Activated T-helper 2 cell treated with anti-CD3 and anti-CD28 coated beads, Interferon-gamma antibody, Interleukin-2, Interleukin-4, amounts not matched to agents 10 μg/mL and 5 μg/mL and 100 μg/mL, durations not matched to agents 14 hours and 24 hours and 36 hours (primary cell): Measurements from ENCODE around the gene TYW1. TPM values are rescaled to one million over a fixed set of nuclear protein-coding genes. Genes with fewer than 3 reads are reported as not detected.
"Not testable (repeated sequence)": the region's sequence is repeated elsewhere in the genome, so short reads cannot be mapped to it uniquely, and the experiment has no call there.

Experiments
- DNase-seq: peaks from one replicate; pipeline ENCODE4 v3.0.0; 2021; ENCODE audit warnings: low spot score
- H3K27ac Mint-ChIP-seq: one replicate; pipeline ENCODE4 v1.8.0; 2021; ENCODE audit warnings: mixed read lengths
- H3K27me3 Mint-ChIP-seq: one replicate; pipeline ENCODE4 v1.8.0; 2021; ENCODE audit warnings: low read depth, mixed read lengths
- H3K36me3 Mint-ChIP-seq: one replicate; pipeline ENCODE4 v1.8.0; 2021; ENCODE audit warnings: low read depth, mixed read lengths
- H3K4me1 Mint-ChIP-seq: one replicate; pipeline ENCODE4 v1.8.0; 2021; ENCODE audit warnings: low read depth, mixed read lengths
- H3K4me3 Mint-ChIP-seq: one replicate; pipeline ENCODE4 v1.8.0; 2021; ENCODE audit warnings: low read depth, mild to moderate bottlenecking, moderate library complexity, mixed read lengths
- H3K9me3 Mint-ChIP-seq: one replicate; pipeline ENCODE4 v1.8.0; 2021; ENCODE audit warnings: mixed read lengths
- intact Hi-C: fragments of 100-400 bp; cut with micrococcal nuclease; formaldehyde crosslinking; loops from one replicate; pipeline ENCODE4 v1.15.1; 2023
- total RNA-seq: library from RNA; stranded (reverse); gene quantifications from 2 replicates; pipeline ENCODE4 v1.2.3, GENCODE V29; 2022

TYW1 gene
- total RNA-seq, 1 donor from 2014 or later = 17.7 TPM

- H3K36me3 Mint-ChIP-seq, intact Hi-C loops, H3K4me1 Mint-ChIP-seq, DNase-seq, H3K27ac Mint-ChIP-seq, H3K4me3 Mint-ChIP-seq, H3K27me3 Mint-ChIP-seq, H3K9me3 Mint-ChIP-seq: not testable (repeated sequence)
These were observed 180.1 kb downstream of the TYW1 start for GRCh38 chr7:67176730-67177129.

GRCh38 chr7:67178915-67179688 is 182.5 kb downstream of the TYW1 start:
- H3K27ac Mint-ChIP-seq, H3K36me3 Mint-ChIP-seq, DNase-seq, H3K4me3 Mint-ChIP-seq, H3K9me3 Mint-ChIP-seq, H3K27me3 Mint-ChIP-seq, intact Hi-C loops, H3K4me1 Mint-ChIP-seq: not testable (repeated sequence)

- H3K4me1 Mint-ChIP-seq, H3K36me3 Mint-ChIP-seq, H3K9me3 Mint-ChIP-seq, H3K27me3 Mint-ChIP-seq, H3K27ac Mint-ChIP-seq, intact Hi-C loops, DNase-seq, H3K4me3 Mint-ChIP-seq: not testable (repeated sequence)
These were observed 186.5 kb downstream of the TYW1 start for GRCh38 chr7:67182956-67183750.

GRCh38 chr7:67184912-67185659 is 188.5 kb downstream of the TYW1 start:
- H3K27ac Mint-ChIP-seq, DNase-seq, H3K9me3 Mint-ChIP-seq, H3K27me3 Mint-ChIP-seq, H3K4me3 Mint-ChIP-seq, H3K4me1 Mint-ChIP-seq, H3K36me3 Mint-ChIP-seq, intact Hi-C loops: not testable (repeated sequence)

- H3K4me1 Mint-ChIP-seq, intact Hi-C loops, DNase-seq, H3K27ac Mint-ChIP-seq, H3K9me3 Mint-ChIP-seq, H3K36me3 Mint-ChIP-seq, H3K27me3 Mint-ChIP-seq, H3K4me3 Mint-ChIP-seq: not testable (repeated sequence)
These were observed 189.1 kb downstream of the TYW1 start for GRCh38 chr7:67185660-67186129.

GRCh38 chr7:67189160-67189559 is 192.5 kb downstream of the TYW1 start:
- intact Hi-C loops, DNase-seq, H3K4me3 Mint-ChIP-seq, H3K9me3 Mint-ChIP-seq, H3K4me1 Mint-ChIP-seq, H3K27ac Mint-ChIP-seq, H3K27me3 Mint-ChIP-seq: not testable (repeated sequence)
- peaks cover 12% of the 10 kb centered on the region for H3K36me3 Mint-ChIP-seq

GRCh38 chr7:67189801-67190465 is 193.3 kb downstream of the TYW1 start:
- not testable (repeated sequence) for H3K27me3 Mint-ChIP-seq, H3K27ac Mint-ChIP-seq

GRCh38 chr7:67191002-67191720 is 194.5 kb downstream of the TYW1 start:
- H3K36me3 Mint-ChIP-seq = peaks cover 15% of the 10 kb centered on the region
- H3K4me1 Mint-ChIP-seq, H3K9me3 Mint-ChIP-seq, DNase-seq, intact Hi-C loops, H3K27me3 Mint-ChIP-seq, H3K4me3 Mint-ChIP-seq, H3K27ac Mint-ChIP-seq: not testable (repeated sequence)

More at GRCh38 chr7:67189801-67190465, 193.3 kb downstream of the TYW1 start:
- H3K36me3 Mint-ChIP-seq, H3K4me3 Mint-ChIP-seq, DNase-seq, H3K4me1 Mint-ChIP-seq, H3K9me3 Mint-ChIP-seq, intact Hi-C loops: not testable (repeated sequence)

GRCh38 chr7:67192123-67192702 is 195.6 kb downstream of the TYW1 start:
- DNase-seq, H3K27me3 Mint-ChIP-seq, H3K9me3 Mint-ChIP-seq, H3K27ac Mint-ChIP-seq, H3K4me1 Mint-ChIP-seq, H3K4me3 Mint-ChIP-seq, intact Hi-C loops: not testable (repeated sequence)
- peaks cover 20% of the 10 kb centered on the region for H3K36me3 Mint-ChIP-seq

GRCh38 chr7:67192889-67193613 is 196.4 kb downstream of the TYW1 start:
- H3K36me3 Mint-ChIP-seq = peaks cover 20% of the 10 kb centered on the region
- H3K27ac Mint-ChIP-seq, H3K27me3 Mint-ChIP-seq, DNase-seq, H3K4me1 Mint-ChIP-seq, H3K9me3 Mint-ChIP-seq, H3K4me3 Mint-ChIP-seq, intact Hi-C loops: not testable (repeated sequence)

- H3K4me1 Mint-ChIP-seq, intact Hi-C loops, DNase-seq, H3K4me3 Mint-ChIP-seq, H3K27me3 Mint-ChIP-seq, H3K27ac Mint-ChIP-seq, H3K9me3 Mint-ChIP-seq: not testable (repeated sequence)
- H3K36me3 Mint-ChIP-seq = peaks cover 27% of the 10 kb centered on the region
These were observed 199.5 kb downstream of the TYW1 start for GRCh38 chr7:67196176-67196575.
